ENCODE results near the gene ACTR3.

Gene ACTR3

DNA sequence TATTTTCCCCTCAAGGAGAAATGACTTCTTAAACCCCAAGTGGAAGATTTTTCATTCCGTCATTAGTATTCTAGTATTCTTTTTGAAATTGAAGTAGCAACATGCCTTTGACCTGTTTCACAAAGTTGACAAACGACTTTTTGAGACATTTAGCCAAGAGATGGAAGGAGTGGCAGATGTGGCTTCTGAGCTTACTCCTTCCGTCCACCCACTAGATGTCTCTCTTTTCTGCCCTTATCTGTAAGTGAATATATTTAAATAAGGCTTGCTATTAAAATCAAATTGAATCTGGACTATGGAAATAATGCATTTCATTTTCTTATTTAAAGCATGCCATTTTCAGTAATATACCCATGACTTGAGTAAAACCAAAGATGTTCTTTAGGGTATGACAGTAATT lies 74.1 kb downstream of the ACTR3 start:
- in situ Hi-C loops (cut with HindIII; ENCODE audit: low sequenced_read_pairs): no loop called here

DNA sequence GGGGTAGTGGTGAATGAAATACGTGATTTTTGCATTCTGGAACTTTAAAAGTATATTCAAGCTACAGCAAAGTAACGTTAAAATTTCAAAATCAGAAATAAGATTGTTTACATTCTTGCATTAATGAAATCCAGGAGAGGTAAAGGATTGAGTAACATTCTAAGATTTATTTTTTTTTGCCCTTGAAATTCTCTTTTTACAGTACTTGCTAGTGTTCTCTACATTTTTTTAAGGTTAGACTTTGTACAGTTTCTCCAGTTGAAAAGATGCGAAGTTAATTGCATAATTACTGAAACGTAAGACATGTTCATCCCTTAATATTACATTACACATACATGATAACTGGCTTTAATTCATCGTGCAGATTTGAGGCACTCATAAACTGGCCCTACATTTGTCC lies 74.5 kb downstream of the ACTR3 start:
- in situ Hi-C loops (cut with HindIII; ENCODE audit: low sequenced_read_pairs): no loop called here

DNA sequence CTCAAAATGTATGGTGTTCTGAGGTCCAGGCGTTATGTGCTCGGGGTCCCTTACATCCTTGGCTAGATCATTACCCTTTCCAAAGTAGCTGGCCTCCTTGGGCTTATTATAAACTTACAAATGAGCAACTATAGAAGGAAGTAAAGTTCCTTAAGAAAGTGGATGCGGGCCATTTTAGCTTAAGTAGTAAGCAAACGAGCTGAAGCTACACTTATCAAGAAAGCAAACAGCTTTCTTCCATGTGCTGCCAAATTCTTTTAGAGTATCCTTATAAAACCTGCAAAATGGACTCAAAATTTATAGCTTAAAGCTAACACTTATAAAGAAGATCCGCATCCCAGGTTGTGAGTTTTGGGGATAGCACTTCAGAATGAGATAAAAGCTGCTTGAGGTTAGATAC lies 75.3 kb downstream of the ACTR3 start:
- in situ Hi-C loops (cut with HindIII; ENCODE audit: low sequenced_read_pairs): no loop called here

DNA sequence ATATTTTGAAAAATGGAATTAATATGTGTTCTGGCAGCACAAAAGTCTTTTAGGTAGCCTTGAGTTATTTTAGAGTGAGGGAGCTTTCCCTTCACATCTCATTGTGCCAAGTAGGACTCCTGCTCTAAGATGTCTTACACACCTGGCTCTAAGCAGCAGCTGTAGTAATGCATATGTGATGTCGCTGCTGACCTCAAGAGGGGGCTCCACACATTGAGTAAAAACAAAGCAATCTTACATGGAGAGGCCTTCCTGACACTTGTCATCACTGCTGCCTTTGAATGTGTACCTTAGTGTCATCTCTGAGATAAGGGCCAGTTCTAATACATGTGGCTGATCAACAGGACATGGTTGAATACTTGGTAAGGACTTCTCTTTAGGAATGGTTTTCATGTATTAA lies 75.8 kb downstream of the ACTR3 start:
- in situ Hi-C loops (cut with HindIII; ENCODE audit: low sequenced_read_pairs): no loop called here

DNA sequence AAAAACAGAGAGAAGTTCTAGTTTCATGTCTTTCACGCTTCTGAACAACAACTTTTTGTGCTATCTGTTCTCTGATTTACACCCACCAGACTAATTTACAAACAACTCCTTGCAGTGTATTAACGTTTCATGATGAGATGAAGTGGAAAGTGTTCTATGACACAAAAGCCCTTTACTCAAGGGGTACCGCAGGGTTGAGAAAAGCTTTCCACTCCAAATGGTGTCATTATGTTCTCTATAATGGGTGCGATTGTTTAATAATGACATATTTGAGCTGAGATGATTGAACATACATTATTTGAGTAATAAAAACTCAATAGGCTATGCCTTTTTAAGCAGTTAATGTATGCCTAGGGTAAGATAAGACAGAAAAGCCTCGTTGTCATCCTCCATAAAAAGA lies 76.3 kb downstream of the ACTR3 start:
- in situ Hi-C loops (cut with HindIII; ENCODE audit: low sequenced_read_pairs): no loop called here

DNA sequence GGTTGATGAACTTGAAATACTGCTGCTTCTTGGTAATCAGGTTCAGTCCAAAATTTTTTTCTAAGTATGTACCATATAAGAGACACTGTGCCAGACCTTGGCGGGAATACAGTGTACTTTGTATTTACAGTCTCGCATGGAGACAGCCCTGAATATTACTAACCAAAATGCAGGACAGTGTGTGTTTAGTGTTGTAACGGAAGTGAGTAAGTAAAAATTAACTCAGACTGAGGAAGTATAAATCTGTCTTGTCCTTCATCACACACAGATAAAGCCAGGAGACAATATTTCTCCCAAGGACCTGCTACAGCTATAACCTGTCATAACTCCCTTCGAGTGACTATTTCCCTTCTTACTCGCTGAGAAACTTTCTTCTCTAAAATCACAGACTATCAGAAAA lies 76.9 kb downstream of the ACTR3 start:
- in situ Hi-C loops (cut with HindIII; ENCODE audit: low sequenced_read_pairs): no loop called here

DNA sequence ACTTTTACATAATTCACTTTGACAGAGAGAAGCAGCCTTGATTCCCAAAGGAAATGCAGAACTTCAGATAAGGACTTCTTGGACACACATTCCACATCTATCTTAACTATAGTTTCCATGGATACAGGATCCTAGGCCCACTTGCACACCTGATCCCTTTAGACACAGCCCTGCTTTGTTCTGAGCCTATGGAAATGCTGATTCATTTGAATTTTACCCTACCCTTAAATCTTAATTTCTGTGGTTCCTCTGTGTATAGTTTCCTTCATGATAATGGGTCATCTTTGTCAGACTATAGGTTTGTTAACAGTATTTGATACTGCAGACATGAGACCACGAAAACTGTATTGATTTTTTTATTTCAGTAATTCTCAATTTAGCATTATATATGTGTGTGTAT lies 77.4 kb downstream of the ACTR3 start:
- in situ Hi-C loops (cut with HindIII; ENCODE audit: low sequenced_read_pairs): no loop called here

DNA sequence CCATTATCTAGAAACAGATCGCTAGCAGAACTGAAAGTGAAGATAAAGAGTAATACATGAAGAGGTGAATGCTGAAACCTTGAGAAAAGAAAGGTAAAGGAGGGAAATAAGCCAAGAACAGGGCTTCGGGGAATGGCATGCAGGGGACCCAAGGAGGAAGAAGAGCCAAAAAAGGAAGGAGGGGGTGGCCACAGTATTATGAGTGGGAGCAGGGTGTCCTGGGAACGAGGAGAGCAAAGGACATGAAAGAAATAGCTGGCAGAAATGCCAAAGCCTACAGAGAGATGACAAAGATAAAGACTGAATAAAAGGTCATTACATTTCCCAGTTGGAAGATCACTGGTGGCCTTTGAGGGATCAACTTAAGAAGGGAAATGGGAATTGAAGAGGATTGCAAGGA lies 82.9 kb downstream of the ACTR3 start:
- in situ Hi-C loops (cut with HindIII; ENCODE audit: low sequenced_read_pairs): no loop called here

DNA sequence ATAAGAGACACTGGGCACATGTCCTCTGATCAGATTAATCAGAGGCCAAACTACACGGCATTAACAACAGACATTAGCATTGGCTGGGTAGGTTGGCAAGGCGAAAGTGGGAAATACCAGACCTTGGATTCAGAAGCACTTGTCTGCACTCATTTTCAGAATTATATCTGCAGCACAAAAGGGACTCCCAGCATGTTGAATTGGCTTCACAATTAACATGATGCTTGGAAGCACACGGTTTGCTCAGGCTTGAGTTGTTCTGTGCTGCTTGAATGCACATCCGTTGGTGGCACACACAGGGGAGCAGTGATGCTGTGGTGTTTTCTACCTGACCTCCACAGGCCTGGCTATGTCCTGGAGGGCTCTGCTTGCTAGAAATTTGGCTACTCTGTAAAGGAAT lies 83.9 kb downstream of the ACTR3 start:
- in situ Hi-C loops (cut with HindIII; ENCODE audit: low sequenced_read_pairs): no loop called here

DNA sequence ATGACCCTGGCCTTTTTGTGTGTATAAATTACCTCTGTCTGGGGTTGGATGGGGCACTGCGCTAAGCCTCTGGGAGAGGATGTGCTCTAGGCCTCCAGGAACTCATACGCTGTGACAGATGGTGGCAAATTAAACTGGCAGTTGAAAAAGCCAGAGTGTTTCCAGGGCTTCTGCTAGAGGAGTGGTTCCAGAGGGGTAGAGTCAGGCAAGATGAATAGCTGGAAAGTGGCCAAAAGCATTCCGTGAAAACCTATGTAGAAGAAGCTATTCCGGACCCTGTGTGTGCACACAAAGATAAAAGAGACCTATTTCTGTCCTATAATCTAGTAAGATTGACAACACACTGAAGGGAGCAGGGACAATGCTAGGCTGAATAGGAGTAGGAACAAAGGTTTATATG lies 84.8 kb downstream of the ACTR3 start:
- in situ Hi-C loops (cut with HindIII; ENCODE audit: low sequenced_read_pairs): no loop called here

DNA sequence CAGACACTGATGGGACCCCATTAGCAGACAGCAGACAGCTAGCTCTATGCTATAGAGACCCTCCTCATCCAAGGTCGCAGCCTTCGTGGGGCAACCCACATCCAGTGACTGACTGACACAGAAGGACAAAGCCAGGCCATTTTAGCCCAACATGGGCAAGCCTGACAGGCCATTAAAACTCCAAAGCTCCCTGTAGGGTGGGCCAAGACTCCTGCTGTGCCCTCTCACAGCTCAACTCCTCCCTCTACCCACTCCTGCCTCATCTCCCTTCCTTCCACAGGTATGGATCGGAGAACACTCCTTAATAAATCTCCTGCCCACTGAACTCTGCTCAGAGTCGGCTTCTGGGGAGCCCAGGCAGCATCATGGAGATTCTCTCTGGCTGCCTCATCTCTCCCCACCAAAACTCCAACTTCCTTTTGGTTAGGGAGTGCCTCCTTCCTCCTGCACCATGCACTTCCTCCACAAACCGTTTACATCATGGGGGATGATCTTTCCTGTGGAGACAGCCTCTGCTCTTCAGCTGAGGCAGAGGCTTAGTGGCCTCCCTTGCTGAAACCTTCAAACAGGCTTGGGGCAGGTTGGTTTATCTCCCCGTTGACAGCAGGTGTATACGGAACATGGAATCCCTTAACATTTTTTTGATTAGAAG lies 86.5 kb downstream of the ACTR3 start:
- in situ Hi-C loops (cut with HindIII; ENCODE audit: low sequenced_read_pairs): no loop called here

DNA sequence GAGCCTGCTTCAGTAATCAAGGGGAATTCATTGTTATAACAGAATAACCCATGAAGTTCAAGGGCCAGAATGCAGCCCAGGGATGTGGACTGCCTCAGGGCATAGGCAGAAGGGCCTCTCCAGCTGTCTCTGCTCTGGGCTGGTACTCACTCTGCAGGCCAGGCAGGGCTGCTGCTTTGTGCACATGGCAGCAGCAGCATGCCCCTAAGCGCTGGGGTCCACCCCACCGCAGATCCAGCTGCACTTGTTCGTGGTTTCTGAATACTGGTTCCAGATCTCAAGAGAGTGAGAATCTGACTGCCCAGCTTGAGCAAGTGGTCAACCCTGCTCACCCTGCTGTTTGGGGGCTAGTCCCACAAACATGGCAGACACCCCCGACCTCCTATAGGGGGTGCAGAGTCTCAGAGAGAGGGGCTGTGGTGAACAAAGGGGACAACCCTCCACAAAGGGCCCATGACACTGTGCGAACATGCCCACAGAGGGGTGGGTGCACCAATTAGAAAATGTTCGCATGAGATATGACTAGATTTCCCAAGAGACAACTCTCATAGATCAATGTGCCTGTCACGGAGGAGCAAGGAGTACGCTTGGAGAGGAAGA lies 87.3 kb downstream of the ACTR3 start:
- in situ Hi-C loops (cut with HindIII; ENCODE audit: low sequenced_read_pairs): no loop called here

DNA sequence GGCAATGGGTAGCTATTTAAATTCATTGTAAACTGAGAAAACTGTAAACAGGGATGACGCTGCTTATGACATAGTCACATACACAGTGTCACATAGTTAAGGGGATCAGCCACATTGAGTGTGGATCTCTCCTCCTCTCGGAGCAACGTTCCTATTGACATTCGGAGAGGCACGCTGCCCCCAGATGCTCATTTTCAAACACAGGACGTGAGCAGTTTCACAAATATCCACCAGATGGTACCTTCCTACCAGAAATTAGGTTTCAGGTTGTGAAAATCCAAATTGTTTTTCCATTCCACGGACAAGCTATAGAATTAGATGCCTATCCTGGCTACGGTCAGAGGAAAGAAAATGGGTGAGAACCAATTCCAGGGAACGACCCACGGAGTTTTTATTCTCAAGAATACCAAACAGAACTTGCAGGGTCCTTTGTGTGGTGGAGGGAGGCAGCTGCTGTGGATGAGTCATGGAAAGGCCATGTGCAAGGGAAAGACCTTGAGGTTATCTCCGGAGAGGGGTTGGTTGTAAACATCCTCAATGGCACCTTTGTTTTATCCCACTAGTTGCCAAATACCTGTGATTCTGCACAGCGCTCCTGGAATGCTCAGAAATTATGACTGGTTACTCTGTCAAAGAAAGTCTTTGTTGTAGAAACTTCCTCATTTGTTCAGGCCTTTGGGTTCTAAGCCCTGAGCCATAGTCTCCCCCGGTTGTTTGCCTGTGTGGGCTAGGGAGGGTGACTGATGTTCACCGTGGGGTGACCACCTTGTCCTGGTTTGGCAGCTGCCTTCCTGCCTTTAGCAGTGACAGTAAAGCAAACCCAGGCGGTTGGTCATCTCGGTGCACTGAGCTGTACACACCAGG lies 88.0 kb downstream of the ACTR3 start:
- in situ Hi-C loops (cut with HindIII; ENCODE audit: low sequenced_read_pairs): no loop called here

DNA sequence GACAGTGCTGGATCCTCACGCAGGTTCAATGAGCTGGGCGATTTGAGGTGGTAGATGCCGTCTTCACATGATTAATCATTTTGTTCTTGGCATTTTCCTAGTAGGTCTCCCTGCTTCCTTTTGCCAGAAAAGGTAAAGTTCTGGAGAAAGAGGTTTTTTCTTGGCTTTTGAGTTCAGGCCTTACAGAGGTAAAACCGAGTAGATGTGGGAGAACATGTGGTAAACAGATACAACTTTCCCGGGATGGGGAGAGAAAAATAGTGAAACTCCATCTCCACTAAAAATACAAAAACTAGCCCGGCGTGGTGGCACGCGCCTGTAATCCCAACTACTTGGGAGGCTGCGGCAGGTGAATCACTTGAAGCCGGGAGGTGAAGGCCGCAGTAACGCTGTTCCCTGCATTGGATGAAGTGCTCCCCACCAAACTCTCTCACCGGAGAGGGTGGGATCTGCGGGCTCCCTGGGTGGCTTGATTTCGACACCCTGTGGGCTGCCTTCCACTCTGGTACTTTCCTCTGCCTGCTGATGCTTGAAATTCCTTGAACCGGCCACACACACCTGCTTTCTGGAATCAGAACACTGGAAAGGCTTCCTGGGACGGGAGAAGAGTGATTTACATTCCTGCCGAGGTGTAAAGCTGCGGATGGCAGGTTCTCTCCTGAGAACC lies 88.8 kb downstream of the ACTR3 start:
- in situ Hi-C loops (cut with HindIII; ENCODE audit: low sequenced_read_pairs): no loop called here

DNA sequence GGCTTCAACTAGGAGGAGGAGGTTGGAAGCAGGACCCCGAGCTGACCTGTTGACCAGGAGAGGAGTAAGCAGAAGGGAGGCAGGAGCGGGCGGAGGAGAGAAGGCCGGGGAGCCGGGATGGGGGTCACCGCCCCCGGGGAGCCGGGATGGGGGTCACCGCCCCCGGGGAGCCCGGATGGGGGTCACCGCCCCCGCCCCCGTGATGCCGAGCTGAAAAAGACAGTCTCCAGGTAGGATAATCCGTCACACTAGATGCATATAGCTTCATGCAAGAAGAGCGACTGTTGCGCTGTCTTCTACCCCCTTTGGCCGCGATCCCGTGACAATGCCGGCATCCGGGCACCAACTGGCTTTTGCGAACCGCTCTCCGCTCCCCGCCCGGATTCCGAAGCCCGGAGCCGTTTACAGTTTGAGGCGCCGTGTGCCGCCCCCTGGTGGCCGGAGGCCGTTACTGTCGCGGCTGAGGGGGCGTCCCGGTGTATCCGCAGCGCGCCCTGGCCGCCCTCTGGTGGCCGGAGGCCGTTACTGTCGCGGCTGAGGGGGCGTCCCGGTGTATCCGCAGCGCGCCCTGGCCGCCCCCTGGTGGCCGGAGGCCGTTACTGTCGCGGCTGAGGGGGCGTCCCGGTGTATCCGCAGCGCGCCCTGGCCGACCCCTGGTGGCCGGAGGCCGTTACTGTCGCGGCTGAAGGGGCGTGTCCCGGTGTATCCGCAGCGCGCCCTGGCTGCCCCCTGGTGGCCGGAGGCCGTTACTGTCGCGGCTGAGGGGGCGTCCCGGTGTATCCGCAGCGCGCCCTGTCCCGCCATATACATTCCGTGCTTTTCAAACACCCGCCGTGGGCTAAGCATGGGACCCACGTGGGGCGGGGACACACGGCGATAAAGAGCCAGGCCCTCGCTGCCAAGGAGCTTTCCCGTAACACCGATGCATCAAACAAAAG lies 89.6 kb downstream of the ACTR3 start:
- in situ Hi-C loops (cut with HindIII; ENCODE audit: low sequenced_read_pairs): no loop called here

DNA sequence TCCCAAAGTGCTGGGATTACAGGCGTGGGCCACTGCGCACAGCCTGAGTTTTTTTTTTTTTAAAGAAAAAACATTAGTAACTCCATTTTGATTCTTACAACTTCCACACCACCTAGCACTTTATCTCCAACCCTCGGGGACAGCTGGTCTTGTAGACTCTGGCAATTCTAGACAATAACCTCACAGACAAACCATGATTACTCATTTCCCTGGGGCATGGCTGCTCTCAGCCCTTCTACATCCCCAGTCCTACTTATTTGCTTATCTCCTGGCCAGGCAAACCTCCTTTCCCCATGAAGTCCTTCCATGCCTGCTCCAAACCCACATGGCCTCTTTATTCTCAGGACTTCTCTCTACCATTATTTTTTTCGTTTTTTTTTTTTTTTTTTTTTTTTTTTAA lies 91.1 kb downstream of the ACTR3 start:
- in situ Hi-C loops (cut with HindIII; ENCODE audit: low sequenced_read_pairs): no loop called here

DNA sequence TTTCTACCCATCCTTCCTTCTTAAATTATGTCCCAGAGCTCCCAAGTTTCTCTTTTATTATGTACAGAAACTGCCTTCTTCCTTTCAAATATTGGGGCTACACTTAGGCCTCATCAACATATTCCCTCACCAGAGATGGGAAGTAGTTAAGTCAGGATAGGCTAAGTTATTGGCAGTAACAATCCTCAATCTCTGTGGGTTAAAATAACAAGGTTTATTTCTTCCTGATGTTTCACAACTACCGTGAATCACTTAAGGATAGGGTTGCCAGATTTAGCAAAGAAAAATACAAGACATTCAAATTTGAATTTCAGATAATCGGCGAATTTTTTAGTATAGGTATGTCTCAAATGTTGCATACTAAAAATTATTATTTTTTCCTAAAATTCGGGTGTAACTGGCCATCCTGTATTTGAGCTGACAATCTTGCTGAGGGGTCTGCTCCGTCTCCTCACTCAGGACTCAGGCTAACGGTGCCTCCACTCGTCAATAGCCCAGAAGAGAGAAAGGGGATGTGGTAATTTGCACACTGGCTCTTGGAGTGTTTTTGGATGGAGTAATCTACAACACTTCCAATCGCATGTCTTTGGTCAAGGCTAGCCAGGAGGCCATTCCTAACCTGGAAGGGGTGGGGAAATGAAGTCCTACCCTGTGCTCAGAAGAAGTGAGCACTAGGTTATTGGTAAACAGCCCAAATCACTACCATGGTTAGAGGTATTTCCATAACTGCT lies 91.7 kb downstream of the ACTR3 start:
- in situ Hi-C loops (cut with HindIII; ENCODE audit: low sequenced_read_pairs): no loop called here

DNA sequence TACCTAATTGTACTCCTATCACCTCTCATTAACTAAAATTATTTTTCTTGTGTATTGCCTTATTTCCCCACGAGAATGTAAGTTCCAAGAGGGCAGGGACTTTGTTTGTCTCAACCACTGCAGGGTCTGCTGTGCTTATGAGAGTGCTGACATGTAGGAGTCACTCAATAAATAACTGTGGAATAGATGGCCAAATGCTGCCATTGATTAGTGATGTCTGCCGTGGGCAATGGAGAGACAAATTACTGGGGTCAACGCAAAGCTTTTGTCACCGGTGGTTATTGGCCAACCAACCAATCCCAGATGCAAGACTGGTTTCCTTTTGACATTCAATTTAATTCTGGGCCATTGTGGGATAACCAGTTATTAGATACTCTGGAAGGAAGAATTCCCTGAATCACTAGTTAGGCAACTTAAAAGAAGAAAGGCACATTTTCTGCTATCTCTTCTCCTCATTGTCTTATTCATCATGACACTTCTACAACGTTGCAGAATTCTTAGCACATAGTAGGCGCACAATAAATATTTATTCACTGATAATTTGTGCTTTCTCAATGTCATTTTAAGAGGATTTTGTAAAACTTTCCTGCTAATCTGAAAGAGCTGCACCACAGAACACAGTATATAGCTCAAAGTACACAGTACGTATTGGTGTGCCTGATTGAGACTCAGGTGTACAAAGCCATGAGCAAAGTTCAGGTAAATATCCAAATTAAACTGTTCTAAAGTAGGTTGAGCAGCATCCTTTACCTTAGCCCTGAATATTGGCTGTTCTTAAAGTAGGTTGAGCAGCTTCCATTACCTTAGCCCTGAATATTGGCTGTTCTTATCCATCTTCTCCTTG lies 95.9 kb downstream of the ACTR3 start:
- in situ Hi-C loops (cut with HindIII; ENCODE audit: low sequenced_read_pairs): no loop called here

DNA sequence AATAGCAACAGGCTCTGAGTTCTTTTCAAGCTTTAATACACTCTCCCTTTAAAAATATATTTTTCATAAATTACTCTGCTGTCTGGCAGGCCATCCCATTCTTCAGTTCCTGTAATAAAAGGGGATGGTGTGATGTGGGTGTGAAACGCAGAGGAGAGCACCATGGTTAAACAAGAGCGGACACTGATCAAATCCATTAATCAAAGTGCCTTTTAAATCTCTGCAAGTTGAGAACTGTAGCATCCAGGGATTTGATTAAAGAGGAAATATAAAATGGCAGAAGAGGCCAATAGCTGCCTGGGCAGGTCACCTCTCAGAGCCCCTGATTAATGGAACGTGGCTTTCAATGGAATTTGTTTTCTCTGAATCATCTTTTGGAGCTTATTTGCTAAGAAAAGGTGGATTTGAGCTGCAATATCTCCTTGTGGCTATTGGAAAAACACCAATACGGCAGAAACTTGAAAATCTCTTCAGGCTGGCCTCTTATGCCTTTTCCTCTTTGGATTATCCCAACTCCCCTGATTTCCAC lies 96.9 kb downstream of the ACTR3 start:
- in situ Hi-C loops (cut with HindIII; ENCODE audit: low sequenced_read_pairs): no loop called here

Data from endothelial cell of hepatic sinusoid (primary cell).